Fibroblast of skin of right quadriceps (primary cell): ENCODE data around the gene STAT5B.
"Not testable (repeated sequence)": the region's sequence is repeated elsewhere in the genome, so short reads cannot be mapped to it uniquely, and the experiment has no call there.

Experiments used
- DNase-seq: peaks from one replicate; pipeline ENCODE4 v3.0.0-alpha.2; 2013

The STAT5B gene

GRCh38 chr17:42225646-42226045, 50.5 kb downstream of the STAT5B start:
- DNase-seq = no peak

GRCh38 chr17:42224651-42225050, 51.5 kb downstream of the STAT5B start:
- DNase-seq = no peak

GRCh38 chr17:42221886-42222745, 54.1 kb downstream of the STAT5B start:
- peak; percentile 42 for DNase-seq

GRCh38 chr17:42219280-42219679, 56.9 kb downstream of the STAT5B start:
- not testable (repeated sequence) for DNase-seq

GRCh38 chr17:42214156-42214555, 62.0 kb downstream of the STAT5B start:
- no peak for DNase-seq

- DNase-seq = no peak
Observed at GRCh38 chr17:42212382-42212781, 63.8 kb downstream of the STAT5B start.

GRCh38 chr17:42211921-42212341, 64.3 kb downstream of the STAT5B start:
- not testable (repeated sequence) for DNase-seq

GRCh38 chr17:42210046-42210445, 66.1 kb downstream of the STAT5B start:
- no peak for DNase-seq

- not testable (repeated sequence) for DNase-seq
Observed at GRCh38 chr17:42206153-42206612, 70.0 kb downstream of the STAT5B start.

- no peak for DNase-seq
Observed at GRCh38 chr17:42203354-42203753, 72.8 kb downstream of the STAT5B start.

- DNase-seq = no peak
Observed at GRCh38 chr17:42202696-42203095, 73.5 kb downstream of the STAT5B start.

GRCh38 chr17:42202159-42202558, 74.0 kb downstream of the STAT5B start:
- no peak for DNase-seq

GRCh38 chr17:42201458-42201772, 74.8 kb downstream of the STAT5B start:
- no peak for DNase-seq

- DNase-seq = no peak
Observed at GRCh38 chr17:42200706-42201457, 75.3 kb downstream of the STAT5B start.

GRCh38 chr17:42199416-42200011, 76.7 kb downstream of the STAT5B start:
- no peak for DNase-seq

GRCh38 chr17:42198897-42199296, 77.3 kb downstream of the STAT5B start:
- no peak for DNase-seq

- DNase-seq = no peak
Observed at GRCh38 chr17:42197564-42198156, 78.5 kb downstream of the STAT5B start.

GRCh38 chr17:42193969-42194899, 82.0 kb downstream of the STAT5B start, which contains the start of gene GHDC:
Gene GHDC (minus strand): TSS chr17:42194494. CDS start chr17:42193581, 913 bp downstream.
- peak; percentile 67 for DNase-seq

- DNase-seq = no peak
Observed at GRCh38 chr17:42193216-42193968, 82.8 kb downstream of the STAT5B start.

GRCh38 chr17:42192189-42193126, 83.7 kb downstream of the STAT5B start:
- no peak for DNase-seq
